ENCODE measurements around the gene TM9SF4. TPM values are rescaled to one million over a fixed set of nuclear protein-coding genes. Genes with fewer than 3 reads are reported as not detected.

TM9SF4 gene
- total RNA-seq, 1 donor from 2014 or later: 18.8 TPM

DNA sequence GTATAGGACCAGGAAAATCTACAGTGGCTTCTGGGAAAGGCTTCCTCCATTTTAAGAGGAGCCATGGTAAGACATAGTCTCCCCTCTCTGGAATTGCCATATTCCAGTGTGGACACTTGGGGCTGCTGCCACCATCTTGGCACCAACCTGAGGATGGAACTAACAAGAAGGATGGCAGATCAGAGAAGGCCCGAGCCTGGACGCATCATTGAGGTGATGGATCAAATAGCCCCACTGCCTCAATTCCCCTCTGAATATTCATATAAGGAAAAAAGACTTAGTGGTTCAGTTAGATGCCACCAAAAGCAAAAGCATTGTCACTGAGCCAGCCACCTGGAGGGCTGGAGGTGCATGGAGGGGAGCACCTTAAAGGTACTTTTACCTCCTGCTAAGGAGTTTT is 72.1 kb downstream of the TM9SF4 start:
- H3K9ac ChIP-seq (ENCODE audit: low read depth in 1 of 3, low read length in 3 of 3): no peak overlapping the region
- no peak overlapping the region for H3K4me3 ChIP-seq (ENCODE audit: low read length in 3 of 3)
- H3K27me3 ChIP-seq (ENCODE audit: control insufficient read depth in 3 of 3, insufficient read depth in 3 of 3, low read length in 3 of 3): no peaks in the 10 kb centered on the region
- H3K27ac ChIP-seq (ENCODE audit: low read depth, low read length): no peak overlapping the region
- no peaks in the 10 kb centered on the region for H3K9me3 ChIP-seq (ENCODE audit: control insufficient read depth in 3 of 3, low read length in 3 of 3)
- H3K36me3 ChIP-seq (ENCODE audit: control insufficient read depth in 3 of 3, insufficient read depth in 3 of 3, low read length in 3 of 3): no peaks in the 10 kb centered on the region
- no peaks in the 10 kb centered on the region for H3K4me1 ChIP-seq (ENCODE audit: control insufficient read depth in 3 of 3, insufficient read depth in 3 of 3, low read length in 3 of 3)

DNA sequence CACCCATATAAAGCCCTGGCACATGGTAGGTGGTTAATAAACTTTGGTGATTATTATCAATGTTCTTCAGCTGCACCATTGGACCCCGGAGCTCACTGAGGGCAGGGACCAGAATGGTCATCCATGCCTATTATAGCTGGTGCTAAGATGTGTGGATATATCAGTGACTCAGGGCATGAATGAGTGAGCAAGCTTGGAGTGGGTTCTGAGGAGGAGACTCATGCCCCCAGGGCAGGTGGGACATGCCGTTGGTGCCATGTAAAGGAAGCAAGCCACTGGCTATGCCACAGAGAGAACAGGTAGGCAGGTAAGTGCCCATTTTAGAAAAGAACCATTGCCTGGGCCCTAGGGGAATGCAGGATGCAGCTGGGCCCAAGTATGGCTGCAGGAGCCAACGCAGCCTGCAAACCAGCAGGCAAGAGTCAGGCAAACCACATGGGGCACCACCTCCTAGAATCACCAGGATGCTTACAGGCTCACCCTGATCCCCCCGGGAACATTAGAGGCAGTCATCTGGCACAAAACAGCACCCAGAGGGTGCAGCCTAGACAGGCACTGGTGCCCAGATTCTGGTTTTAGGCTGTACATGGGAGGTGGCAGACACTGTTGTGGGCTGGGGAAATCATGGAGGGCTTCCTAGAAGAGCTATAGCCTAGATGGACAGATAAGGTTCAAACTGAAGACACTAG is 74.6 kb downstream of the TM9SF4 start:
- H3K27ac ChIP-seq (ENCODE audit: low read depth, low read length): no peak overlapping the region
- H3K27me3 ChIP-seq (ENCODE audit: control insufficient read depth in 3 of 3, insufficient read depth in 3 of 3, low read length in 3 of 3): no peaks in the 10 kb centered on the region
- H3K9ac ChIP-seq (ENCODE audit: low read depth in 1 of 3, low read length in 3 of 3): no peak overlapping the region
- peaks cover 0 to 3% (median 2%) of the 10 kb centered on the region in 3 donors for H3K36me3 ChIP-seq (ENCODE audit: control insufficient read depth in 3 of 3, insufficient read depth in 3 of 3, low read length in 3 of 3)
- H3K4me1 ChIP-seq (ENCODE audit: control insufficient read depth in 3 of 3, insufficient read depth in 3 of 3, low read length in 3 of 3): peaks cover 5 to 11% (median 10%) of the 10 kb centered on the region in 3 donors
- no peaks in the 10 kb centered on the region for H3K9me3 ChIP-seq (ENCODE audit: control insufficient read depth in 3 of 3, low read length in 3 of 3)
- H3K4me3 ChIP-seq (ENCODE audit: low read length in 3 of 3): no peak overlapping the region

DNA sequence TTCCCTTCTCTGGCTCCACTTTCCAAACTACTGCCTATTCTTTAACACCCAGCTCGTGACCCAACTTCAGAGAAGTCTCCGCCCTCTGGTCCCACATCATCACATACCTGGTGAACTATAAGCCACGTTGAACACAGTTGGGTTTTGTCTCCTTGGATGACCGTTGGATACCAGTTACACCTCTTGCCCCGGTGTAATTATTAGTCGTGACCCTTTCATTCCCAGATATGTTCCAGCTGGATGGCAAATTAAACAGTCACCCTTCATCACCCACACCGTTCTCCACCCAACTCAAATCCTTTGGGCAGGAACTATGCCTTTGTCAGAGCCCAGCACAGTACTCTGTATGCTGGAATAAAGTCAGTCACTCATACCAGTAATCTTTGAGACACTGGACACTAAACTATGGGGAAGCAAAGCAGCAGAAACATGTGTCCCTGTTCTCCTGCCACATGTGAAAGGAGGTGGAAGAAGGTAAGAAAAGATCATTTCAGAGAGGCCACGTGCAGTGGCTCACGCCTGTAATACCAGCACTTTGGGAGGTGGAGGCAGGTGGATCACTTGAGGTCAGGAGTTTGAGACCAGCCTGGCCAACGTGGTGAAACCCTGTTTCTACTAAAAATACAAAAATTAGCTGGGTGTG is 75.6 kb downstream of the TM9SF4 start:
- no peaks in the 10 kb centered on the region for H3K9me3 ChIP-seq (ENCODE audit: control insufficient read depth in 3 of 3, low read length in 3 of 3)
- H3K9ac ChIP-seq (ENCODE audit: low read depth in 1 of 3, low read length in 3 of 3): no peak overlapping the region
- H3K27ac ChIP-seq (ENCODE audit: low read depth, low read length): no peak overlapping the region
- H3K4me3 ChIP-seq (ENCODE audit: low read length in 3 of 3): no peak overlapping the region
- H3K27me3 ChIP-seq (ENCODE audit: control insufficient read depth in 3 of 3, insufficient read depth in 3 of 3, low read length in 3 of 3): no peaks in the 10 kb centered on the region
- peaks cover 0 to 3% (median 2%) of the 10 kb centered on the region in 3 donors for H3K36me3 ChIP-seq (ENCODE audit: control insufficient read depth in 3 of 3, insufficient read depth in 3 of 3, low read length in 3 of 3)
- peaks cover 12 to 20% (median 17%) of the 10 kb centered on the region in 3 donors for H3K4me1 ChIP-seq (ENCODE audit: control insufficient read depth in 3 of 3, insufficient read depth in 3 of 3, low read length in 3 of 3)

DNA sequence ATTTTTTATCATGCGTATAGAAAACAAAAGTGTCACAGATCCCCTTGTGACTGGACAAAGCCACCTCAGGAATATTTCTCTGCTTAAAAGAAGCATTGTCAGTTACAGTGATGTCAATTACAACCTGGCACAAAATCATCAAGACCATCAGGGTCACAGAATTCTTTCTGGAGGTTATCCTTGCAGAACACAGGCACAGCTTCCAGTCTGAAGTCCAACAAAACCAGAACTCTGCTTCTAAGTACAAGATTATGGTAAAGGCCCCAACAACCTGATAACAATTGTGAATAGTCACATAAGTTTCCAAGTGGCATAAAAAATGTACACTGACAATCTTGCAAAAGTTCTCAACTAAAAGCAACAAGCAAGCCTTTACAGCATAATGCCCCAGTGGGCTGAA is 77.0 kb downstream of the TM9SF4 start:
- no peaks in the 10 kb centered on the region for H3K27me3 ChIP-seq (ENCODE audit: control insufficient read depth in 3 of 3, insufficient read depth in 3 of 3, low read length in 3 of 3)
- H3K4me3 ChIP-seq (ENCODE audit: low read length in 3 of 3): no peak overlapping the region
- no peaks in the 10 kb centered on the region for H3K9me3 ChIP-seq (ENCODE audit: control insufficient read depth in 3 of 3, low read length in 3 of 3)
- H3K27ac ChIP-seq (ENCODE audit: low read depth, low read length): no peak overlapping the region
- peaks cover 0 to 3% (median 2%) of the 10 kb centered on the region in 3 donors for H3K36me3 ChIP-seq (ENCODE audit: control insufficient read depth in 3 of 3, insufficient read depth in 3 of 3, low read length in 3 of 3)
- H3K9ac ChIP-seq (ENCODE audit: low read depth in 1 of 3, low read length in 3 of 3): no peak overlapping the region
- peaks cover 19 to 31% (median 25%) of the 10 kb centered on the region in 3 donors for H3K4me1 ChIP-seq (ENCODE audit: control insufficient read depth in 3 of 3, insufficient read depth in 3 of 3, low read length in 3 of 3)

DNA sequence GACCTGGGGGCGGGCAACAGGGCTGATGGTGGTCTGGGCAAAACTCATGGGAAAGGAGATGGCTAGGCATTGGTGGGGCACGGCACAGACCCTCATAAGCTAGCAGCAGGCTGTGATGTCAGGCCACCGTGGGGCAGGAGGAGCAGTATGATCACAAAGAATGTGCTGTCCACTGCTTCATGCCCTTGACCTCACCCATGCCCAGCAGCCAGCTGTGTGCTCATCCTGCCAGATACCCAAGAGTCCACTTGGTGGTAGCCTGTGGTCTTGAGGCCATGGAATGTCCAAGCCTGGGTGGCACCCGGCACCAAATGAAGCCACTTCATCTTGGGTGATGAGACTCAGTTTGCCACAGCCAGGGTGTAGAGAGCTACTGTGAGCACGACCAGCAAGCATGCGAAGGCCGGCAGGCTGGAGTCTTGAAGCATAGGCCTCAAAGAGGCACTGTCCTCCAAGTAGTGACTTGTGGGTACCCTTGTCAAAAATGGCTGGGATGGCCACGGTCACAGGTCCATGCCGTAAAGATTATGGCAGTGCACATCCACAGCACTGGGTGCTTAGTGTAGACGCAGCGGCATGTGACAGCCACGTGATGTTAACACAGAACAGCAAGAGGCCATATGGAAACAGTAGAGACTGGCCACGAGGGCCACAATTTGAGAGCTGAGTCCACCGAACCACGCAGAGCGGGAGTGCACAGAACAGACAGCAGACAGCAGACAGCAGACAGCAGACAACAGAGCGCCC is 79.0 kb downstream of the TM9SF4 start:
- Histone ChIP-seq H3K27ac (ENCODE audit: low read depth, low read length) (no peak overlapping the region), H3K27me3 (ENCODE audit: control insufficient read depth in 3 of 3, insufficient read depth in 3 of 3, low read length in 3 of 3) (no peaks in the 10 kb centered on the region), H3K36me3 (ENCODE audit: control insufficient read depth in 3 of 3, insufficient read depth in 3 of 3, low read length in 3 of 3) (peaks cover 0 to 8% (median 2%) of the 10 kb centered on the region in 3 donors), H3K9ac (ENCODE audit: low read depth in 1 of 3, low read length in 3 of 3) (peak overlapping the region in 1 of 3 donors; percentile 38), H3K9me3 (ENCODE audit: control insufficient read depth in 3 of 3, low read length in 3 of 3) (no peaks in the 10 kb centered on the region), H3K4me3 (ENCODE audit: low read length in 3 of 3) (peak overlapping the region in 2 of 3 donors; percentile 13 to 75), H3K4me1 (ENCODE audit: control insufficient read depth in 3 of 3, insufficient read depth in 3 of 3, low read length in 3 of 3) (peaks cover 22 to 39% (median 25%) of the 10 kb centered on the region in 3 donors)

DNA sequence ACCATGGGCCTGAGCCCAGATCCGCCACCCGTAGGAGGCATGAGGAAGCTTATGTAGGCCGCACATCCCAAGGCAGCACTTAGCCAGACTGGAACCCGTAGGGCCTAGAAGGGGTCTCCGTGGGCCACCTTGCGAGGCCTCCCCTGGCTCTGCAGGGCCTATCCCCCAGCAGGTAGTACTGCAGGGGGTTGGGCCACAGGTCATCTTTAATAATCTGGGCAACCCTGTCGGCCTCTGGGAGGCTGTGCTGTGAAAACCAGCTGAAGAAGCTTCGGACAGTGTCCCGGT is 79.6 kb downstream of the TM9SF4 start:
- Histone ChIP-seq H3K9me3 (ENCODE audit: control insufficient read depth in 3 of 3, low read length in 3 of 3) (no peaks in the 10 kb centered on the region), H3K36me3 (ENCODE audit: control insufficient read depth in 3 of 3, insufficient read depth in 3 of 3, low read length in 3 of 3) (peaks cover 0 to 8% (median 2%) of the 10 kb centered on the region in 3 donors), H3K4me3 (ENCODE audit: low read length in 3 of 3) (peak overlapping the region in 2 of 3 donors; percentile 75 to 77), H3K27me3 (ENCODE audit: control insufficient read depth in 3 of 3, insufficient read depth in 3 of 3, low read length in 3 of 3) (no peaks in the 10 kb centered on the region), H3K4me1 (ENCODE audit: control insufficient read depth in 3 of 3, insufficient read depth in 3 of 3, low read length in 3 of 3) (peaks cover 25 to 39% (median 29%) of the 10 kb centered on the region in 3 donors), H3K27ac (ENCODE audit: low read depth, low read length) (no peak overlapping the region), H3K9ac (ENCODE audit: low read depth in 1 of 3, low read length in 3 of 3) (peak overlapping the region in 2 of 3 donors; percentile 38 to 85)

DNA sequence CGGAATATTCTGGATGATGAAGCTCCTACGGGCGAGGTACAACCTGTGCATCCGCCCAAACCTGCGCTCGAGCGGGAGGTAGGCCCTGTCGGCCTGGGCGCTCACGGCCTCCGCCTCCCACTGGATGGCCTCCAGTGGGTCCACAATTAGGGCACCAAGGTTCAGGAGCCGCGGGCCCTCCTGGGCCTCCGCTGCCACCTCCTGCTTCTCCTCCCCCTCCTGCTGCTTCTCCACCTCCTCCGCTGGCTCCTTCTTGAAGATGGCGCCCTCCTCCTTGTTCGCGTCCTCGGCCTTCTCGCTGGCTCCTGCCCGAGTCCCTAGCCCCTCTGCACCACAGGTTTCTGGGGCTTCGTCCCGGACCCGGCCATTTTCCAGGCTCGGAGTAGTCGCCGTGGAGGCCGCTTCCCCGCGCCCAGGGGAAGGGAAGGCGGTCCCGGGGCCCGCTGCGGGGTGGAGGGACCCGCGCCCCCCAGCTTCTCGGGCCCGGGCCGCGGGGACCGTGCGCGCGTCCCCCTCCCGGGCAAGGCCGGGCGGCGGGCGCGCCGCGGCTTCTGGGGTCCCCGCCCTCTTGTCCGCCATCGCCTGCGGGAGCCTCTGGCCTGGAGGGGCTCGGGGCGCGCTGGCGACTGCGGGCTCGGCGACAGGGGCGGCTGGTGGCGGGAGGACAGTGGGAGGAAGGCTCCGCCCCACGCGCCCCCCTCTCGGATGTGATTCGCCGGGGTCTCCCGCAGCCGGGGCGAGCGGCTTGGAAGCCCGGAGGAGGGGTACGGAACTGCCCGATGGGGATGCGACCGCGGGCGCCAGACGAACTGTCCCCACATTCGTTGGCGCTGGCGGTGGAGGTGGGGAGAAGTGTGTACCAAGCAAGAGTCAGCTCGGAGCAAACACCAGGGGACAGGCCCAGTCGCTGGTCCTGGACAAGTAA is 80.4 kb downstream of the TM9SF4 start:
- Histone ChIP-seq H3K9me3 (ENCODE audit: control insufficient read depth in 3 of 3, low read length in 3 of 3) (no peaks in the 10 kb centered on the region), H3K4me3 (ENCODE audit: low read length in 3 of 3) (peak overlapping the region; percentile 75 to 77 (median 75)), H3K36me3 (ENCODE audit: control insufficient read depth in 3 of 3, insufficient read depth in 3 of 3, low read length in 3 of 3) (peaks cover 4 to 8% (median 5%) of the 10 kb centered on the region in 3 donors), H3K27ac (ENCODE audit: low read depth, low read length) (peak overlapping the region; percentile 44), H3K4me1 (ENCODE audit: control insufficient read depth in 3 of 3, insufficient read depth in 3 of 3, low read length in 3 of 3) (peaks cover 29 to 46% (median 31%) of the 10 kb centered on the region in 3 donors), H3K27me3 (ENCODE audit: control insufficient read depth in 3 of 3, insufficient read depth in 3 of 3, low read length in 3 of 3) (no peaks in the 10 kb centered on the region), H3K9ac (ENCODE audit: low read depth in 1 of 3, low read length in 3 of 3) (peak overlapping the region; percentile 75 to 85 (median 82))

DNA sequence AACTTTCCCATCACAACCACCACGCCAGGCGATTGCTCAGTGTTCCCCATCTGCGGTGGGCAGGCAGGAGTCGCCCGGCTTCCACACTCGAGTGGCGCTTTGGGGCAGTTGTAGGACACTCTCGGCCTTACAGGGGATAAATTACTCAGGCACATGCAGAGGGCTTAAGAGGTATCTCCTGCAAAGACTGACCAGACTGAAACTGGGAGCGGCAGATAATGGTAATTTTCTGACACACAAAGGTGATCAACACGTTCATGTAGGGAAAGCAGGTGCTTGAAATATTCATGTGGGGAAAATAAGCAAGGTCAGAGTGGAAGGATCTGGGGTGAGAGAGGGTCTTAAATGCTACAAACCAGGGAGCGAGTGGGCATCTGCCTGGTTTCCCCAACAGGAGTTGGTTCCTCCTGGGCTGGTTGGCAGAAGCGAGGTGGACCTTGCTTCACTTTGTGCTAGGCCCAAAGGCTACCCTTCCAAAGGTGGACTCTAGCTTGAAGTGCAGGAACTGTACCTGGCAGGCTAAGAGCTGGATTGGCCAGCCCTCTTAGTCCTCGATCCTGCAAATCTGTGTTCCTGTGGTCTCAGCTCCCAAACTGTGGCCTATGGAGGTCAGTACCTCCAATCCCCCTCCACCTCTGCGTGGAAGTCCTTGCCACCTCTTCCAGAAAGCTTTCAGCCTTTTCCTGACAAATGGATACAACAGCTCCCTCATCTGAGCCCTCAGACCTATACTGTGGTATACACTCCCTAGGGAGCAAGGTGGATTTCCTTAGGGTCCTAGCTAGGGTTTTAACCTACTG is 81.3 kb downstream of the TM9SF4 start:
- no peaks in the 10 kb centered on the region for H3K9me3 ChIP-seq (ENCODE audit: control insufficient read depth in 3 of 3, low read length in 3 of 3)
- H3K27me3 ChIP-seq (ENCODE audit: control insufficient read depth in 3 of 3, insufficient read depth in 3 of 3, low read length in 3 of 3): no peaks in the 10 kb centered on the region
- H3K4me1 ChIP-seq (ENCODE audit: control insufficient read depth in 3 of 3, insufficient read depth in 3 of 3, low read length in 3 of 3): peaks cover 32 to 55% (median 35%) of the 10 kb centered on the region in 3 donors
- H3K27ac ChIP-seq (ENCODE audit: low read depth, low read length): peak overlapping the region; percentile 44
- H3K4me3 ChIP-seq (ENCODE audit: low read length in 3 of 3): peak overlapping the region; percentile 48 to 77 (median 75)
- peaks cover 11 to 17% (median 12%) of the 10 kb centered on the region in 3 donors for H3K36me3 ChIP-seq (ENCODE audit: control insufficient read depth in 3 of 3, insufficient read depth in 3 of 3, low read length in 3 of 3)
- H3K9ac ChIP-seq (ENCODE audit: low read depth in 1 of 3, low read length in 3 of 3): peak overlapping the region; percentile 75 to 85 (median 82)

DNA sequence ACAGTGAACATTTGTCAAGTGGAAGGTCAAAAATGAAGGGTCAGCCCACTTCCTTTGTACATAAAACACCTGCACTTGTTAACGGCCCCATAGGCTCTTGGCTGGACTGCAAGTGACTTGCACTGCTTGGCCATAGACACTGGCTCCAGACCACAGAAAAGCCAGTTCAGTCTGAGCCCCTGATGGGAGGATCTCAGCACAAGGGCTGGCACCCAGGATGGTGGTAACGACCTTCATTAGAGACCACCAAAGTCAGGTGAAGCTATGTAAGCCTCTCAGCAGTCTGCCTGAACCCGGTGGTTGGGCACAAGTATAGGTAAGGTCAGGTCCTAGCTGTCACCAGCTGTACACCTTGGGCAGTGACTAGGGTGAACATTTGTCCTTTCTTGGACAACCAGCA is 81.9 kb downstream of the TM9SF4 start:
- Histone ChIP-seq H3K27ac (ENCODE audit: low read depth, low read length) (no peak overlapping the region), H3K4me3 (ENCODE audit: low read length in 3 of 3) (no peak overlapping the region), H3K9ac (ENCODE audit: low read depth in 1 of 3, low read length in 3 of 3) (no peak overlapping the region), H3K9me3 (ENCODE audit: control insufficient read depth in 3 of 3, low read length in 3 of 3) (no peaks in the 10 kb centered on the region), H3K27me3 (ENCODE audit: control insufficient read depth in 3 of 3, insufficient read depth in 3 of 3, low read length in 3 of 3) (no peaks in the 10 kb centered on the region), H3K36me3 (ENCODE audit: control insufficient read depth in 3 of 3, insufficient read depth in 3 of 3, low read length in 3 of 3) (peaks cover 13 to 23% (median 18%) of the 10 kb centered on the region in 3 donors), H3K4me1 (ENCODE audit: control insufficient read depth in 3 of 3, insufficient read depth in 3 of 3, low read length in 3 of 3) (peaks cover 33 to 57% (median 38%) of the 10 kb centered on the region in 3 donors)
